PC-9 (cell line): ENCODE results near the gene DNAJC7.

Source experiments
- CTCF ChIP-seq: fragments of 200-600 bp; sonication (generic); conservative IDR thresholded peaks from 2 replicates; pipeline ENCODE4 v1.6.1; 2017; ENCODE audit warnings: mixed run types, antibody characterized with exemption, mild to moderate bottlenecking, moderate library complexity
- EZH2 ChIP-seq: fragments of 200-600 bp; sonication (generic); IDR thresholded peaks from 2 replicates; pipeline ENCODE4 v1.8.0; 2017; ENCODE audit warnings: antibody characterized with exemption, low read depth

GRCh38 chr17:42061646-42062487, 44.6 kb upstream of the DNAJC7 start:
- no peak for TF ChIP-seq CTCF
- no peak for TF ChIP-seq EZH2
